Esophagus muscularis mucosa (tissue), 4 donors: ENCODE measurements around the gene SLC26A6.

Source experiments
- CTCF ChIP-seq, 3 experiments: fragments of 200-600 bp in 2 of 3; fragments of 450-650 bp in 1 of 3; sonication (generic) in 2 of 3; IDR thresholded peaks; one replicate each; pipeline ENCODE4 v1.5.1; 2017 to 2019; ENCODE audit warnings: antibody characterized with exemption in 3 of 3, mild to moderate bottlenecking in 2 of 3, moderate library complexity in 1 of 3
- EP300 ChIP-seq: sonication (generic); formaldehyde crosslinking; IDR thresholded peaks from one replicate; pipeline ENCODE4 v1.6.1; 2017; ENCODE audit warnings: antibody characterized with exemption
- POLR2AphosphoS5 ChIP-seq, 2 donors: sonication (generic); formaldehyde crosslinking; IDR thresholded peaks; one replicate each; pipeline ENCODE4 v1.6.1; 2017; ENCODE audit warnings: antibody characterized with exemption in 2 of 2

- TF ChIP-seq CTCF (IDR thresholded peaks at IDR 0.05) (no peak), EP300 (no peak), POLR2AphosphoS5 (IDR thresholded peaks at IDR 0.05) (no peak)
Measured at GRCh38 chr3:48597408-48597800, 37.9 kb downstream of the SLC26A6 start.
